Panc1 (cell line): ENCODE results near the gene GPX1. TPM values are rescaled to one million over a fixed set of nuclear protein-coding genes. Genes with fewer than 3 reads are reported as not detected.

Experiments
- ATAC-seq: fragments of 200-7000 bp; cut with Tn5 transposase; 2 replicates; pipeline ENCODE4 v1.9.1; 2020; ENCODE audit warnings: mild to moderate bottlenecking, moderate library complexity
- BruUV-seq: library from RNA; stranded (reverse); fragments of 400-500 nt; replicated peaks from 2 replicates; lab custom pipeline; 2021; lab: Mats Ljungman, UMichigan
- CTCF ChIA-PET: fragments of 300-600 bp; sonication (Branson Sonifier 250); formaldehyde crosslinking; loops from one replicate; lab custom pipeline; 2022; ENCODE audit warnings: antibody characterized with exemption; lab: Charles Lee
- POLR2A ChIA-PET: fragments of 300-600 bp; sonication (Branson Sonifier 250); formaldehyde crosslinking; loops from one replicate; lab custom pipeline; 2022; ENCODE audit warnings: antibody characterized with exemption; lab: Charles Lee
- DNase-seq: peaks from one replicate; pipeline ENCODE4 v3.0.0-alpha.2; 2010; ENCODE audit warnings: low read depth, low spot score
- H3K27ac ChIP-seq: 2 replicates; pipeline ENCODE4 v1.5.1; 2011; ENCODE audit warnings: mild to moderate bottlenecking, low read length, inconsistent platforms
- H3K27me3 ChIP-seq: fragments of 200-500 bp; sonication (Bioruptor generic); 2 replicates; pipeline ENCODE4 v1.6.0; 2014; ENCODE audit warnings: low read length, inconsistent platforms; ENCODE audit not compliant: control insufficient read depth, insufficient read depth
- H3K36me3 ChIP-seq: fragments of 200-500 bp; sonication (Bioruptor generic); 2 replicates; pipeline ENCODE4 v1.5.1; 2014; ENCODE audit warnings: inconsistent platforms, mild to moderate bottlenecking, low read length, moderate library complexity; ENCODE audit not compliant: control insufficient read depth, insufficient read depth
- H3K4me1 ChIP-seq: 2 replicates; pipeline ENCODE4 v1.5.1; 2011; ENCODE audit warnings: inconsistent platforms, mild to moderate bottlenecking, low read length, moderate library complexity; ENCODE audit not compliant: control insufficient read depth, insufficient read depth
- H3K4me3 ChIP-seq, 2 experiments: 2 replicates each; pipeline ENCODE4 v1.5.1; 2011 to 2012; ENCODE audit warnings: low read depth in 2 of 2, low read length in 2 of 2, mild to moderate bottlenecking in 2 of 2, inconsistent platforms in 1 of 2, moderate library complexity in 1 of 2
- H3K9me3 ChIP-seq: fragments of 200-500 bp; sonication (Bioruptor generic); 2 replicates; pipeline ENCODE4 v1.5.1; 2014; ENCODE audit warnings: low read depth, mild to moderate bottlenecking, inconsistent platforms, low read length, moderate library complexity; ENCODE audit not compliant: control insufficient read depth, insufficient read depth
- POLR2AphosphoS5 ChIP-seq: IDR thresholded peaks from 2 replicates; pipeline ENCODE4 v1.6.1; 2012; ENCODE audit warnings: mild to moderate bottlenecking, low read depth, low read length, moderate library complexity
- SIN3A ChIP-seq: IDR thresholded peaks from 2 replicates; pipeline ENCODE4 v1.6.1; 2012; ENCODE audit warnings: low read depth, mild to moderate bottlenecking, low read length, moderate library complexity, borderline replicate concordance; ENCODE audit not compliant: insufficient read depth
- TCF7L2 ChIP-seq: IDR thresholded peaks from 2 replicates; pipeline ENCODE4 v1.6.1; 2011; ENCODE audit warnings: mild to moderate bottlenecking, low read depth, low read length, inconsistent platforms
- in situ Hi-C: cut with HindIII; loops from 2 replicates; pipeline ENCODE4 v1.10.0; 2016; ENCODE audit warnings: low sequenced_read_pairs, low pct_unique_long_range_greater_than_20kb
- intact Hi-C: fragments of 100-400 bp; cut with micrococcal nuclease; formaldehyde crosslinking; loops from one replicate; pipeline ENCODE4 v1.10.0; 2022; ENCODE audit not compliant: unreplicated experiment
- total RNA-seq: library from RNA; stranded (reverse); gene quantifications from one replicate; pipeline ENCODE4 v1.2.1, GENCODE V29; 2021; ENCODE audit not compliant: unreplicated experiment
- TF ChIP-seq, protein P1 (sequence below), 2 experiments: IDR thresholded peaks; 2 replicates each; pipeline ENCODE4 v1.6.1; 2011 to 2012; ENCODE audit warnings: low read depth in 2 of 2, control low read depth in 1 of 2, low read length in 1 of 2, mild to moderate bottlenecking in 1 of 2, moderate library complexity in 1 of 2; ENCODE audit not compliant: insufficient read depth in 1 of 2
- TF ChIP-seq, protein P2 (sequence below): fragments of 450-650 bp; IDR thresholded peaks from 2 replicates; pipeline ENCODE4 v1.5.1; 2017; ENCODE audit warnings: mild to moderate bottlenecking

The GPX1 gene
- total RNA-seq, 1 experiment from 2014 or later = 102 TPM

DNA sequence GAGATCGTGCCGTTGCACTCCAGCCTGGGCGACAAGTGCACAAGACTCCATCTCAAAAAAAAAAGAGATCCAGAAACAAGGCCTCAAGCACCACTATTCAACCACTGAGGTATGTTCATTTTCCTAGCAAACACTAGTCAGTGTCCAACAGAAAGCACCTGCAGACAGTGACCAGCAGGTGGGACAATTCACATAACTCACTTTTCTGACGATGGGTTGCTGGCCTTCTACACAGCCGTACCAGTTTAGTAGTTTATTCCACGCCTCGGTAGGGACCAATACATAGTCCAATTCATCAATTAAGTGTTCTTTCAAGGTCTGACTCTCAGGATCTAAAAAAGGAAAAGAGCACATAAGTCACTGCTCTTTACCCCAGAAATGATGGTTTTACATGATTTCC, 30.7 kb downstream of the GPX1 start:
- H3K4me3 ChIP-seq = no peak overlapping the region
- ChIA-PET CTCF (interaction anchor here (0.7 to 1.0 kb wide), 2 partner anchors 122 to 190 kb away, joined by 3 to 5 read pairs; no protein-coding TSS in a partner anchor), POLR2A (no interaction called here)
- no peak for TF ChIP-seq SIN3A
- BruUV-seq = no TSS peak
- peaks cover 6% of the 10 kb centered on the region; the same call in 1 of the 2 replicates for H3K36me3 ChIP-seq
- ATAC-seq = no peak
- H3K4me1 ChIP-seq = no peaks in the 10 kb centered on the region
- no peaks in the 10 kb centered on the region for H3K9me3 ChIP-seq
- DNase-seq = no peak
- in situ Hi-C loops (no loop called here), intact Hi-C loops (loop anchor here (5.0 kb wide), 1 partner anchor 120 kb away; no protein-coding TSS in a partner anchor)
- H3K27me3 ChIP-seq = no peaks in the 10 kb centered on the region
- no peak overlapping the region for H3K27ac ChIP-seq

DNA sequence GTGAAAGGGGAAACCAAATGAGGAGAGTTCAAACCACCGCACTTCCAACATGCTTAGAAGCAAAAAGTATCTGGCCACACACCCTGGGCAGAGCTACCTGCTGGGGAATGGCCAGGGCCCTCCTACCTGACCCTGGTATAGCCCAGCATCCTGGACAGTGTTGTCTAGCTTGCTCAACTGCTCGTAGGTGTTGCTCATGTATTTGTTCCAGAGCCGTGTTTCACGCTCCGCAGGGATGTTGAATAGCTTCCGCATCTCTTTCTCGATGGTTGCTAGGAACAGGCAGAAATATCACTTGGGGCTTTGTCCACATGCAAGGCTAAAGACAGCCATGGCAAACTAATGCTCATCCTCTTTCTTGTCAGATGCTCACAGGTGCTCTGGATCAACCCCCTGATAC, 33.4 kb downstream of the GPX1 start:
- no peak for TF ChIP-seq SIN3A
- TF ChIP-seq, protein P1, sequence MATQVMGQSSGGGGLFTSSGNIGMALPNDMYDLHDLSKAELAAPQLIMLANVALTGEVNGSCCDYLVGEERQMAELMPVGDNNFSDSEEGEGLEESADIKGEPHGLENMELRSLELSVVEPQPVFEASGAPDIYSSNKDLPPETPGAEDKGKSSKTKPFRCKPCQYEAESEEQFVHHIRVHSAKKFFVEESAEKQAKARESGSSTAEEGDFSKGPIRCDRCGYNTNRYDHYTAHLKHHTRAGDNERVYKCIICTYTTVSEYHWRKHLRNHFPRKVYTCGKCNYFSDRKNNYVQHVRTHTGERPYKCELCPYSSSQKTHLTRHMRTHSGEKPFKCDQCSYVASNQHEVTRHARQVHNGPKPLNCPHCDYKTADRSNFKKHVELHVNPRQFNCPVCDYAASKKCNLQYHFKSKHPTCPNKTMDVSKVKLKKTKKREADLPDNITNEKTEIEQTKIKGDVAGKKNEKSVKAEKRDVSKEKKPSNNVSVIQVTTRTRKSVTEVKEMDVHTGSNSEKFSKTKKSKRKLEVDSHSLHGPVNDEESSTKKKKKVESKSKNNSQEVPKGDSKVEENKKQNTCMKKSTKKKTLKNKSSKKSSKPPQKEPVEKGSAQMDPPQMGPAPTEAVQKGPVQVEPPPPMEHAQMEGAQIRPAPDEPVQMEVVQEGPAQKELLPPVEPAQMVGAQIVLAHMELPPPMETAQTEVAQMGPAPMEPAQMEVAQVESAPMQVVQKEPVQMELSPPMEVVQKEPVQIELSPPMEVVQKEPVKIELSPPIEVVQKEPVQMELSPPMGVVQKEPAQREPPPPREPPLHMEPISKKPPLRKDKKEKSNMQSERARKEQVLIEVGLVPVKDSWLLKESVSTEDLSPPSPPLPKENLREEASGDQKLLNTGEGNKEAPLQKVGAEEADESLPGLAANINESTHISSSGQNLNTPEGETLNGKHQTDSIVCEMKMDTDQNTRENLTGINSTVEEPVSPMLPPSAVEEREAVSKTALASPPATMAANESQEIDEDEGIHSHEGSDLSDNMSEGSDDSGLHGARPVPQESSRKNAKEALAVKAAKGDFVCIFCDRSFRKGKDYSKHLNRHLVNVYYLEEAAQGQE (IDR thresholded peaks at IDR 0.05; ENCODE audit: insufficient read depth in 1 of 2, low read depth in 2 of 2, low read length in 1 of 2) = no peak
- TF ChIP-seq, protein P2, sequence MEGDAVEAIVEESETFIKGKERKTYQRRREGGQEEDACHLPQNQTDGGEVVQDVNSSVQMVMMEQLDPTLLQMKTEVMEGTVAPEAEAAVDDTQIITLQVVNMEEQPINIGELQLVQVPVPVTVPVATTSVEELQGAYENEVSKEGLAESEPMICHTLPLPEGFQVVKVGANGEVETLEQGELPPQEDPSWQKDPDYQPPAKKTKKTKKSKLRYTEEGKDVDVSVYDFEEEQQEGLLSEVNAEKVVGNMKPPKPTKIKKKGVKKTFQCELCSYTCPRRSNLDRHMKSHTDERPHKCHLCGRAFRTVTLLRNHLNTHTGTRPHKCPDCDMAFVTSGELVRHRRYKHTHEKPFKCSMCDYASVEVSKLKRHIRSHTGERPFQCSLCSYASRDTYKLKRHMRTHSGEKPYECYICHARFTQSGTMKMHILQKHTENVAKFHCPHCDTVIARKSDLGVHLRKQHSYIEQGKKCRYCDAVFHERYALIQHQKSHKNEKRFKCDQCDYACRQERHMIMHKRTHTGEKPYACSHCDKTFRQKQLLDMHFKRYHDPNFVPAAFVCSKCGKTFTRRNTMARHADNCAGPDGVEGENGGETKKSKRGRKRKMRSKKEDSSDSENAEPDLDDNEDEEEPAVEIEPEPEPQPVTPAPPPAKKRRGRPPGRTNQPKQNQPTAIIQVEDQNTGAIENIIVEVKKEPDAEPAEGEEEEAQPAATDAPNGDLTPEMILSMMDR = no peak
- TF ChIP-seq TCF7L2 = no peak
- no peak for TF ChIP-seq POLR2AphosphoS5
- no peak overlapping the region for H3K4me3 ChIP-seq
- ChIA-PET CTCF (no interaction called here), POLR2A (no interaction called here)
- no TSS peak for BruUV-seq
- H3K4me1 ChIP-seq = no peaks in the 10 kb centered on the region
- H3K9me3 ChIP-seq = no peaks in the 10 kb centered on the region
- H3K36me3 ChIP-seq = peaks cover 12% of the 10 kb centered on the region
- intact Hi-C loops = loop anchor here (5.0 kb wide), 1 partner anchor 123 kb away; no protein-coding TSS in a partner anchor
- H3K27ac ChIP-seq = no peak overlapping the region
- DNase-seq (no peak), ATAC-seq (no peak)
- no peaks in the 10 kb centered on the region for H3K27me3 ChIP-seq
- in situ Hi-C loops = no loop called here

DNA sequence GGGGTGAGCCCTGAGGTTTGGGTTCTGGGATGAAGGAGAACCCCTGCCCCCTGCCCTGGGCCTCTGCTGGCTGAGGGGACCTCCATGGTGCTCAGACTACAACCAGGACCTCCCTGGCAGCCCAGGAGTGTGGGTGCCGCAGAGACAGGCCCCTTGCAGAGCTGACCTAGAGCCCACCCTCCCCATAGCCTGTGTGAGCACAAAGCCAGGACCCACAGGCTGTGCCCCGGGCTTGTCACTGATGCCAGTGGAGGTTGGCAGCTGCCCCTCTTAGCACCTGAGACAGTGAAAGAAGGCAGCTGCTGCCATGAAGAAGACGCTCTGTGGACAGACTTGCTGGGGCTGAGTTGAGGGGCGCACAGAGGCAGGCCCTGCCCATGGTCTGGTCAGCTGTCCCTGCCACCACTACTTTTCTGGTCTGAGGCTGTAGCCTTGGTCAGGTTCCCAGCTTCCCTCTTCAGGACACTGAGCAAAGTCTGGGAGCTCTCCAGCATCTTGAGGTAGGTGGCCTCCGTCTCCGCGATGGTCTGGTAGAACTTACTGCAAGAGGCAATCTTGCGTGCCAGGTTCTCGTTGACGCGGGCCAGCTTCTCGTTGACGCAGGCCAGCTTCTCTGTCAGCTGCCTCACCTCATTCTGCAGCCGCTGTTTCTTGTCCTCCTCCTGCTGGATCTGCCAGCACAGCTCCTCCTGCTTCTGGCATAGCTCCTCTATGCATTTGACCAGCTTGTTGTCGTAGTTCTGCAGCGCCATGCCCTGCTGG, 41.3 kb downstream of the GPX1 start:
- ATAC-seq (no peak), DNase-seq (no peak)
- in situ Hi-C loops (no loop called here), intact Hi-C loops (no loop called here)
- TF ChIP-seq TCF7L2 (no peak), POLR2AphosphoS5 (no peak), SIN3A (no peak)
- TF ChIP-seq, protein P2 = no peak
- TF ChIP-seq, protein P1 (IDR thresholded peaks at IDR 0.05; ENCODE audit: insufficient read depth in 1 of 2, low read depth in 2 of 2, low read length in 1 of 2) = no peak
- Histone ChIP-seq H3K4me1 (no peaks in the 10 kb centered on the region), H3K36me3 (peaks cover 2% of the 10 kb centered on the region), H3K9me3 (no peaks in the 10 kb centered on the region), H3K27me3 (no peaks in the 10 kb centered on the region), H3K4me3 (no peak overlapping the region), H3K27ac (no peak overlapping the region)
- CTCF ChIA-PET = no interaction called here
- BruUV-seq = no TSS peak
- POLR2A ChIA-PET = interaction anchor here (0.5 kb wide), 1 partner anchor 763 kb away, joined by 3 read pairs; no protein-coding TSS in a partner anchor
